Osteocyte (in vitro differentiated cells): ENCODE data around the gene WDR91. TPM values are rescaled to one million over a fixed set of nuclear protein-coding genes. Genes with fewer than 3 reads are reported as not detected.

Experiments used
- DNase-seq: peaks from one replicate; pipeline ENCODE4 v3.0.0; 2021; ENCODE audit warnings: mixed read lengths; ENCODE audit not compliant: unreplicated experiment; ENCODE audit errors: extremely low spot score
- H3K27ac Mint-ChIP-seq: one replicate; pipeline ENCODE4 v1.8.0; 2021; ENCODE audit warnings: mild to moderate bottlenecking, mixed read lengths; ENCODE audit not compliant: unreplicated experiment
- H3K27me3 Mint-ChIP-seq: one replicate; pipeline ENCODE4 v1.8.0; 2021; ENCODE audit warnings: mixed read lengths; ENCODE audit not compliant: unreplicated experiment
- H3K36me3 Mint-ChIP-seq: one replicate; pipeline ENCODE4 v1.8.0; 2021; ENCODE audit warnings: mixed read lengths; ENCODE audit not compliant: unreplicated experiment
- H3K4me1 Mint-ChIP-seq: one replicate; pipeline ENCODE4 v1.8.0; 2021; ENCODE audit warnings: mixed read lengths; ENCODE audit not compliant: unreplicated experiment
- H3K4me3 Mint-ChIP-seq: one replicate; pipeline ENCODE4 v1.8.0; 2021; ENCODE audit warnings: mild to moderate bottlenecking, moderate library complexity, mixed read lengths; ENCODE audit not compliant: unreplicated experiment
- H3K9me3 Mint-ChIP-seq: one replicate; pipeline ENCODE4 v1.8.0; 2021; ENCODE audit warnings: mixed read lengths; ENCODE audit not compliant: unreplicated experiment
- CTCF ChIP-seq: fragments of 200-600 bp; sonication (generic); IDR thresholded peaks from 2 replicates; pipeline ENCODE4 v1.5.0; 2021; ENCODE audit warnings: antibody characterized with exemption, mild to moderate bottlenecking, moderate library complexity
- total RNA-seq: library from RNA; stranded (reverse); gene quantifications from 2 replicates; pipeline ENCODE4 v1.2.1, GENCODE V29; 2021

Gene WDR91
- total RNA-seq, 1 donor from 2014 or later, result 10.8 TPM

GRCh38 chr7:135209225-135209834 is 2.0 kb downstream of the WDR91 start:
- no peak for TF ChIP-seq CTCF
- H3K27me3 Mint-ChIP-seq, result no peaks in the 10 kb centered on the region
- peaks cover 7% of the 10 kb centered on the region for H3K4me1 Mint-ChIP-seq
- DNase-seq, result no peak
- peaks cover 11% of the 10 kb centered on the region for H3K36me3 Mint-ChIP-seq
- no peak overlapping the region for H3K4me3 Mint-ChIP-seq
- no peaks in the 10 kb centered on the region for H3K9me3 Mint-ChIP-seq
- no peak overlapping the region for H3K27ac Mint-ChIP-seq

GRCh38 chr7:135208102-135208793 is 3.1 kb downstream of the WDR91 start:
- Mint-ChIP-seq H3K36me3 (peaks cover 19% of the 10 kb centered on the region), H3K4me1 (peaks cover 7% of the 10 kb centered on the region), H3K27ac (no peak overlapping the region), H3K9me3 (no peaks in the 10 kb centered on the region), H3K27me3 (no peaks in the 10 kb centered on the region), H3K4me3 (no peak overlapping the region)
- no peak for DNase-seq
- no peak for TF ChIP-seq CTCF

- Mint-ChIP-seq H3K27me3 (no peaks in the 10 kb centered on the region), H3K9me3 (no peaks in the 10 kb centered on the region), H3K27ac (no peak overlapping the region), H3K36me3 (peaks cover 19% of the 10 kb centered on the region), H3K4me1 (peaks cover 7% of the 10 kb centered on the region), H3K4me3 (no peak overlapping the region)
- no peak for DNase-seq
- no peak for TF ChIP-seq CTCF
These were observed 3.8 kb downstream of the WDR91 start for GRCh38 chr7:135207406-135208101.

GRCh38 chr7:135206941-135207391 is 4.4 kb downstream of the WDR91 start:
- peaks cover 7% of the 10 kb centered on the region for H3K4me1 Mint-ChIP-seq
- TF ChIP-seq CTCF, result no peak
- DNase-seq, result no peak
- no peak overlapping the region for H3K4me3 Mint-ChIP-seq
- H3K27me3 Mint-ChIP-seq, result no peaks in the 10 kb centered on the region
- no peaks in the 10 kb centered on the region for H3K9me3 Mint-ChIP-seq
- H3K36me3 Mint-ChIP-seq, result peaks cover 23% of the 10 kb centered on the region
- H3K27ac Mint-ChIP-seq, result no peak overlapping the region

GRCh38 chr7:135205850-135206249 is 5.5 kb downstream of the WDR91 start:
- no peak for TF ChIP-seq CTCF
- Mint-ChIP-seq H3K27me3 (no peaks in the 10 kb centered on the region), H3K36me3 (peaks cover 27% of the 10 kb centered on the region), H3K27ac (no peak overlapping the region), H3K9me3 (no peaks in the 10 kb centered on the region), H3K4me1 (peaks cover 4% of the 10 kb centered on the region), H3K4me3 (no peak overlapping the region)
- no peak for DNase-seq
